Ishikawa (cell line): ENCODE results near the gene EPB41L4B.

Experiments used
- CEBPB ChIP-seq: IDR thresholded peaks from 2 replicates; pipeline ENCODE4 v1.6.1; 2012
- CREB1 ChIP-seq: IDR thresholded peaks from 2 replicates; pipeline ENCODE4 v1.6.1; 2012; ENCODE audit warnings: low read depth
- EGR1 ChIP-seq: IDR thresholded peaks from 2 replicates; pipeline ENCODE4 v1.6.1; 2012
- EP300 ChIP-seq: IDR thresholded peaks from 2 replicates; pipeline ENCODE4 v1.6.1; 2012; ENCODE audit warnings: borderline replicate concordance
- FOXM1 ChIP-seq: IDR thresholded peaks from 2 replicates; pipeline ENCODE4 v1.6.1; 2012; ENCODE audit warnings: low read depth, borderline replicate concordance
- NFIC ChIP-seq: IDR thresholded peaks from 2 replicates; pipeline ENCODE4 v1.6.1; 2012
- TCF12 ChIP-seq: IDR thresholded peaks from 2 replicates; pipeline ENCODE4 v1.6.1; 2012; ENCODE audit warnings: low read depth
- TEAD4 ChIP-seq: IDR thresholded peaks from 2 replicates; pipeline ENCODE4 v1.6.1; 2012
- YY1 ChIP-seq: IDR thresholded peaks from 2 replicates; pipeline ENCODE4 v1.6.1; 2012; ENCODE audit warnings: low read depth
- TF ChIP-seq, protein P1 (sequence below): IDR thresholded peaks from 2 replicates; pipeline ENCODE4 v1.6.1; 2012
- TF ChIP-seq, protein P2 (sequence below): IDR thresholded peaks from 2 replicates; pipeline ENCODE4 v1.6.1; 2012
- TF ChIP-seq, protein P3 (sequence below): IDR thresholded peaks from 2 replicates; pipeline ENCODE4 v1.6.1; 2012; ENCODE audit warnings: low read depth, mild to moderate bottlenecking

DNA sequence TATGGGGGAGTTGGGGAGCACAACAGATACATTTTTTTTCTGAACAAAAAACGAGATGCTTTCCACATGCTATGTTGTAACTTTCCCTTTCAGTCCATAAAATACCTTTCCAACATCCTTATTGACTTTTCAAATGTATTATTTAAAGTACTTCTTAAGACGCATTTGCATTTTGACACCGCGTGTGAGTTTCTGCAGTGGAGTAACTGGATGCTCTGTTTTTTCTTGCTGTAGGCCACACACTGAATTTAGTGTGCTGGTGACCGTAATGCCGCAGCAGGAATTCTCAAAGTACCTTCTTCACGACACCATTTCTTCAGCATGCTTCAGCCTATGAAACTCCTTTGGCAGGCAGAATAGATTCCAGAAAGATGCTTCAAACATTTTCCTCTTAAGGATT, 14.3 kb upstream of the EPB41L4B start:
- TF ChIP-seq, protein P1, sequence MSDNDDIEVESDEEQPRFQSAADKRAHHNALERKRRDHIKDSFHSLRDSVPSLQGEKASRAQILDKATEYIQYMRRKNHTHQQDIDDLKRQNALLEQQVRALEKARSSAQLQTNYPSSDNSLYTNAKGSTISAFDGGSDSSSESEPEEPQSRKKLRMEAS = no peak
- no peak for TF ChIP-seq EP300
- no peak for TF ChIP-seq CEBPB
- TF ChIP-seq FOXM1 = no peak
- TF ChIP-seq CREB1 = no peak
- no peak for TF ChIP-seq NFIC
- no peak for TF ChIP-seq TEAD4
- TF ChIP-seq EGR1 = no peak
- TF ChIP-seq, protein P2, sequence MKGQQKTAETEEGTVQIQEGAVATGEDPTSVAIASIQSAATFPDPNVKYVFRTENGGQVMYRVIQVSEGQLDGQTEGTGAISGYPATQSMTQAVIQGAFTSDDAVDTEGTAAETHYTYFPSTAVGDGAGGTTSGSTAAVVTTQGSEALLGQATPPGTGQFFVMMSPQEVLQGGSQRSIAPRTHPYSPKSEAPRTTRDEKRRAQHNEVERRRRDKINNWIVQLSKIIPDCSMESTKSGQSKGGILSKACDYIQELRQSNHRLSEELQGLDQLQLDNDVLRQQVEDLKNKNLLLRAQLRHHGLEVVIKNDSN = no peak
- TF ChIP-seq TCF12 = no peak
- TF ChIP-seq, protein P3, sequence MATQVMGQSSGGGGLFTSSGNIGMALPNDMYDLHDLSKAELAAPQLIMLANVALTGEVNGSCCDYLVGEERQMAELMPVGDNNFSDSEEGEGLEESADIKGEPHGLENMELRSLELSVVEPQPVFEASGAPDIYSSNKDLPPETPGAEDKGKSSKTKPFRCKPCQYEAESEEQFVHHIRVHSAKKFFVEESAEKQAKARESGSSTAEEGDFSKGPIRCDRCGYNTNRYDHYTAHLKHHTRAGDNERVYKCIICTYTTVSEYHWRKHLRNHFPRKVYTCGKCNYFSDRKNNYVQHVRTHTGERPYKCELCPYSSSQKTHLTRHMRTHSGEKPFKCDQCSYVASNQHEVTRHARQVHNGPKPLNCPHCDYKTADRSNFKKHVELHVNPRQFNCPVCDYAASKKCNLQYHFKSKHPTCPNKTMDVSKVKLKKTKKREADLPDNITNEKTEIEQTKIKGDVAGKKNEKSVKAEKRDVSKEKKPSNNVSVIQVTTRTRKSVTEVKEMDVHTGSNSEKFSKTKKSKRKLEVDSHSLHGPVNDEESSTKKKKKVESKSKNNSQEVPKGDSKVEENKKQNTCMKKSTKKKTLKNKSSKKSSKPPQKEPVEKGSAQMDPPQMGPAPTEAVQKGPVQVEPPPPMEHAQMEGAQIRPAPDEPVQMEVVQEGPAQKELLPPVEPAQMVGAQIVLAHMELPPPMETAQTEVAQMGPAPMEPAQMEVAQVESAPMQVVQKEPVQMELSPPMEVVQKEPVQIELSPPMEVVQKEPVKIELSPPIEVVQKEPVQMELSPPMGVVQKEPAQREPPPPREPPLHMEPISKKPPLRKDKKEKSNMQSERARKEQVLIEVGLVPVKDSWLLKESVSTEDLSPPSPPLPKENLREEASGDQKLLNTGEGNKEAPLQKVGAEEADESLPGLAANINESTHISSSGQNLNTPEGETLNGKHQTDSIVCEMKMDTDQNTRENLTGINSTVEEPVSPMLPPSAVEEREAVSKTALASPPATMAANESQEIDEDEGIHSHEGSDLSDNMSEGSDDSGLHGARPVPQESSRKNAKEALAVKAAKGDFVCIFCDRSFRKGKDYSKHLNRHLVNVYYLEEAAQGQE = no peak
- no peak for TF ChIP-seq YY1
